Thyroid gland (tissue), 4 donors: ENCODE data around the gene RAPGEFL1.

Experiments used
- POLR2A ChIP-seq, 2 donors: fragments of 450-650 bp; IDR thresholded peaks; one replicate each; pipeline ENCODE4 v1.6.1; 2017; ENCODE audit warnings: antibody characterized with exemption in 2 of 2, mild to moderate bottlenecking in 2 of 2, moderate library complexity in 1 of 2
- TF ChIP-seq, protein P1 (sequence below), 6 experiments: fragments of 200-600 bp in 3 of 6; fragments of 450-650 bp in 3 of 6; sonication (generic) in 3 of 6; IDR thresholded peaks; one replicate each; pipeline ENCODE4 v1.5.1; 2016 to 2019; ENCODE audit warnings: antibody characterized with exemption in 6 of 6, mild to moderate bottlenecking in 2 of 6, inconsistent platforms in 1 of 6, moderate library complexity in 1 of 6

DNA sequence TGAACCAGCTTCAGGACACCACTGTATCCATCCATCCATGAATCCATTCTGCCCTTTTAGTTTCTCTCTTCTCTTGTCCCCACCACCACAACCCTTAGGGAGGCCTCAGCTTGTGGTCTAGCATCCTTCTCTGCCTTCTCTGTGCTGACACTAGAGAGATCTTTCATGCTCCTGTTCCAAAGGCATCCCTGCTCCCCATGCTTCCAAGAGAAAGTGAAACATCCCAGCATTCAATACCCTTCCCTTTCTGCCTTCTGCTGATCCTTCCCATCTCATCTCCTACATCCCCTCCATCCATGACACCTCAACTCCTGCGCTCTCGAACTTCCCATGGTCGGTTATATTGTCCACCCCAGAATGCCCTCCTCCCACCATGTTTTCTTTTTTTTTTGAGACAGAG, 10.0 kb downstream of the RAPGEFL1 start:
- TF ChIP-seq, protein P1, sequence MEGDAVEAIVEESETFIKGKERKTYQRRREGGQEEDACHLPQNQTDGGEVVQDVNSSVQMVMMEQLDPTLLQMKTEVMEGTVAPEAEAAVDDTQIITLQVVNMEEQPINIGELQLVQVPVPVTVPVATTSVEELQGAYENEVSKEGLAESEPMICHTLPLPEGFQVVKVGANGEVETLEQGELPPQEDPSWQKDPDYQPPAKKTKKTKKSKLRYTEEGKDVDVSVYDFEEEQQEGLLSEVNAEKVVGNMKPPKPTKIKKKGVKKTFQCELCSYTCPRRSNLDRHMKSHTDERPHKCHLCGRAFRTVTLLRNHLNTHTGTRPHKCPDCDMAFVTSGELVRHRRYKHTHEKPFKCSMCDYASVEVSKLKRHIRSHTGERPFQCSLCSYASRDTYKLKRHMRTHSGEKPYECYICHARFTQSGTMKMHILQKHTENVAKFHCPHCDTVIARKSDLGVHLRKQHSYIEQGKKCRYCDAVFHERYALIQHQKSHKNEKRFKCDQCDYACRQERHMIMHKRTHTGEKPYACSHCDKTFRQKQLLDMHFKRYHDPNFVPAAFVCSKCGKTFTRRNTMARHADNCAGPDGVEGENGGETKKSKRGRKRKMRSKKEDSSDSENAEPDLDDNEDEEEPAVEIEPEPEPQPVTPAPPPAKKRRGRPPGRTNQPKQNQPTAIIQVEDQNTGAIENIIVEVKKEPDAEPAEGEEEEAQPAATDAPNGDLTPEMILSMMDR (IDR thresholded peaks at IDR 0.05) = no peak
- no peak for TF ChIP-seq POLR2A (IDR thresholded peaks at IDR 0.05)
